GM12878 (cell line): ENCODE data around the gene SPG21.

Experiments used
- CTCF ChIP-seq, 3 experiments: IDR thresholded peaks in 2 of 3; conservative IDR thresholded peaks in 1 of 3; 2 replicates each; pipeline ENCODE4 v1.5.1; 2011; ENCODE audit warnings: low read depth in 3 of 3, low read length in 3 of 3, mild to moderate bottlenecking in 3 of 3, control low read depth in 2 of 3, moderate library complexity in 2 of 3, inconsistent platforms in 1 of 3, mixed read lengths in 1 of 3; ENCODE audit not compliant: control insufficient read depth in 2 of 3, insufficient read depth in 1 of 3; ENCODE audit errors: extremely low read depth in 1 of 3
- MAX ChIP-seq: IDR thresholded peaks from 2 replicates; pipeline ENCODE4 v1.6.1; 2012; ENCODE audit warnings: low read depth, low read length, improper control_type of control experiment
- MLLT1 ChIP-seq: fragments of 450-650 bp; IDR thresholded peaks from 2 replicates; pipeline ENCODE4 v1.6.1; 2016; ENCODE audit warnings: mild to moderate bottlenecking
- NR2C2 ChIP-seq: IDR thresholded peaks from 2 replicates; pipeline ENCODE4 v1.6.1; 2011; ENCODE audit warnings: borderline replicate concordance, low read depth; ENCODE audit not compliant: control insufficient read depth, insufficient read length
- PKNOX1 ChIP-seq: fragments of 450-650 bp; IDR thresholded peaks from 2 replicates; pipeline ENCODE4 v1.6.1; 2016; ENCODE audit warnings: mild to moderate bottlenecking
- POLR2AphosphoS5 ChIP-seq: IDR thresholded peaks from 2 replicates; pipeline ENCODE4 v1.6.1; 2011; ENCODE audit warnings: mild to moderate bottlenecking, low read length, inconsistent platforms
- REST ChIP-seq: IDR thresholded peaks from 2 replicates; pipeline ENCODE4 v1.6.1; 2012; ENCODE audit warnings: mild to moderate bottlenecking, low read depth, low read length
- SRF ChIP-seq, 2 experiments: IDR thresholded peaks; 2 replicates each; pipeline ENCODE4 v1.6.1; 2011; ENCODE audit warnings: low read depth in 2 of 2, low read length in 2 of 2, mild to moderate bottlenecking in 1 of 2, moderate library complexity in 1 of 2

- TF ChIP-seq POLR2AphosphoS5 = no peak
- TF ChIP-seq REST = no peak
- no peak for TF ChIP-seq CTCF (IDR thresholded peaks at IDR 0.05 in 2 of 3, conservative IDR thresholded peaks at IDR 0.05 in 1 of 3; ENCODE audit: control insufficient read depth in 2 of 3, extremely low read depth in 1 of 3, insufficient read depth in 1 of 3, low read depth in 3 of 3, low read length in 3 of 3)
- TF ChIP-seq NR2C2 = no peak
- no peak for TF ChIP-seq PKNOX1
- no peak for TF ChIP-seq SRF (IDR thresholded peaks at IDR 0.05; ENCODE audit: low read depth in 2 of 2, low read length in 2 of 2)
- no peak for TF ChIP-seq MAX
- TF ChIP-seq MLLT1 = no peak
Observed at GRCh38 chr15:65027593-65027992, 37.9 kb upstream of the SPG21 start.
